Motor neuron (in vitro differentiated cells): ENCODE measurements around the gene CD84. TPM values are rescaled to one million over a fixed set of nuclear protein-coding genes. Genes with fewer than 3 reads are reported as not detected.
"Not testable (repeated sequence)": the region's sequence is repeated elsewhere in the genome, so short reads cannot be mapped to it uniquely, and the experiment has no call there.

Experiments used
- ATAC-seq, 8 experiments: fragments of 200-7000 bp; cut with Tn5 transposase; replicated peaks in 6 of 8; 2 replicates each; pipeline ENCODE4 v1.8.0; 2021; ENCODE audit warnings: mild to moderate bottlenecking in 8 of 8, moderate library complexity in 8 of 8
- H3K27ac ChIP-seq, 2 donors: fragments of 250-450 bp; sonication (Bioruptor Pico); 2 replicates each; pipeline ENCODE4 v1.9.0; 2021; ENCODE audit warnings: antibody characterized with exemption in 2 of 2, mild to moderate bottlenecking in 2 of 2, moderate library complexity in 1 of 2
- H3K4me1 ChIP-seq, 2 donors: fragments of 250-450 bp; sonication (Bioruptor Pico); replicated peaks in 1 of 2; 2 replicates each; pipeline ENCODE4 v1.6.1; 2021; ENCODE audit warnings: antibody characterized with exemption in 2 of 2, mild to moderate bottlenecking in 2 of 2, moderate library complexity in 1 of 2
- H3K4me3 ChIP-seq, 5 donors: fragments of 250-450 bp; sonication (Bioruptor Pico); 2 replicates each; pipeline ENCODE4 v1.9.0; 2021; ENCODE audit warnings: antibody characterized with exemption in 5 of 5, mild to moderate bottlenecking in 5 of 5, moderate library complexity in 4 of 5
- WGBS, 10 experiments: fragments of 450-650 bp; shearing (Covaris generic); methylation state at CpG; one replicate each; pipeline ENCODE4 v1.0.0; 2022; 5-methylcytosine and 5-hydroxymethylcytosine counted together
- in situ Hi-C, 9 experiments: fragments of 400-800 bp; cut with MboI; loops; one replicate each; pipeline ENCODE4 v1.15.0; 2021; ENCODE audit warnings: low sequenced_read_pairs in 9 of 9, low pct_unique_long_range_greater_than_20kb in 2 of 9; ENCODE audit not compliant: unreplicated experiment in 9 of 9
- total RNA-seq, 8 experiments: library from RNA; unstranded; fragments of 300-600 nt; gene quantifications; 2 replicates each; pipeline versions ENCODE4 v1.2.3 to v1.2.4, GENCODE V29; 2022

Gene CD84
- under 1 TPM in 5 of 8 experiments, not detected in 3; 0.17 to 0.90 (median 0.33) TPM for total RNA-seq

- Histone ChIP-seq H3K4me3 (no peak within 1 kb of the TSS), H3K4me1 (no peaks in the 10 kb centered on the region), H3K27ac (no peak within 1 kb of the TSS)
- WGBS, 10 experiments = 0 to 83% (median 59%) methylated on average over 1 to 3 of the region's 3 CpGs
- in situ Hi-C loops = no loop called here
- ATAC-seq = no peak
These were observed at the start of gene CD84 for GRCh38 chr1:160579216-160579701. CD84 (minus strand) TSS chr1:160579496; CDS start chr1:160579437, 59 bp downstream.

- in situ Hi-C loops = no loop called here
- no peak for ATAC-seq
- Histone ChIP-seq H3K27ac (no peak overlapping the region), H3K4me1 (peaks cover 12 to 20% of the 10 kb centered on the region in 2 donors), H3K4me3 (no peak overlapping the region)
- 19 to 87% (median 63%) methylated on average over 2 to 8 of the region's 8 CpGs; no CpG with 5 or more reads in 2 of the 10 experiments for WGBS, 10 experiments
These were observed 49.5 kb upstream of the CD84 start for GRCh38 chr1:160628799-160629263.

- in situ Hi-C loops, H3K4me3 ChIP-seq, ATAC-seq, H3K27ac ChIP-seq: not testable (repeated sequence)
- peaks cover 12 to 20% of the 10 kb centered on the region in 2 donors for H3K4me1 ChIP-seq
- 0 to 100% (median 83%) methylated on average over 1 to 4 of the region's 4 CpGs; no CpG with 5 or more reads in 1 of the 10 experiments for WGBS, 10 experiments
These were observed 48.5 kb upstream of the CD84 start for GRCh38 chr1:160627677-160628289.

GRCh38 chr1:160626509-160627342 lies 47.4 kb upstream of the CD84 start:
- no peak overlapping the region for H3K4me3 ChIP-seq
- no peak overlapping the region for H3K27ac ChIP-seq
- WGBS, 10 experiments = 71 to 100% (median 89%) methylated on average over 1 of the region's 1 CpG; no CpG with 5 or more reads in 5 of the 10 experiments
- peaks cover 12 to 20% of the 10 kb centered on the region in 2 donors for H3K4me1 ChIP-seq
- in situ Hi-C loops = no loop called here
- ATAC-seq = no peak

GRCh38 chr1:160625725-160626498 lies 46.6 kb upstream of the CD84 start:
- ATAC-seq = no peak
- in situ Hi-C loops = no loop called here
- H3K27ac ChIP-seq = no peak overlapping the region
- no peak overlapping the region for H3K4me3 ChIP-seq
- peaks cover 10 to 15% of the 10 kb centered on the region in 2 donors for H3K4me1 ChIP-seq
- 30 to 100% (median 91%) methylated on average over 1 to 10 of the region's 10 CpGs; no CpG with 5 or more reads in 1 of the 10 experiments for WGBS, 10 experiments

GRCh38 chr1:160625321-160625720 lies 46.0 kb upstream of the CD84 start:
- Histone ChIP-seq H3K4me3 (no peak overlapping the region), H3K27ac (no peak overlapping the region), H3K4me1 (peaks cover 4 to 9% of the 10 kb centered on the region in 2 donors)
- ATAC-seq = no peak
- in situ Hi-C loops = no loop called here
- WGBS, 10 experiments = 0 to 88% (median 34%) methylated on average over 1 of the region's 1 CpG; no CpG with 5 or more reads in 2 of the 10 experiments

- Histone ChIP-seq H3K4me3 (no peak overlapping the region), H3K27ac (no peak overlapping the region), H3K4me1 (peaks cover 0 to under 1% of the 10 kb centered on the region in 2 donors)
- 4 to 98% (median 70%) methylated on average over 2 to 3 of the region's 3 CpGs for WGBS, 10 experiments
- in situ Hi-C loops = loop anchor here in 1 of 9 experiments (25.0 kb wide), 1 partner anchor 88 kb away; the partner anchor contains the start of gene CD48
- no peak for ATAC-seq
These were observed 45.2 kb upstream of the CD84 start for GRCh38 chr1:160624464-160624863.

GRCh38 chr1:160623862-160624261 lies 44.6 kb upstream of the CD84 start:
- Histone ChIP-seq H3K4me1 (no peaks in the 10 kb centered on the region), H3K4me3 (no peak overlapping the region), H3K27ac (no peak overlapping the region)
- in situ Hi-C loops = loop anchor here in 1 of 9 experiments (25.0 kb wide), 1 partner anchor 88 kb away; the partner anchor contains the start of gene CD48
- ATAC-seq = no peak
- WGBS, 10 experiments = 0 to 100% (median 42%) methylated on average over 1 of the region's 1 CpG; no CpG with 5 or more reads in 4 of the 10 experiments

GRCh38 chr1:160623227-160623633 lies 43.9 kb upstream of the CD84 start:
- Histone ChIP-seq H3K4me1 (no peaks in the 10 kb centered on the region), H3K4me3 (no peak overlapping the region), H3K27ac (no peak overlapping the region)
- 0 to 96% (median 40%) methylated on average over 1 to 3 of the region's 3 CpGs; no CpG with 5 or more reads in 1 of the 10 experiments for WGBS, 10 experiments
- in situ Hi-C loops = loop anchor here in 1 of 9 experiments (25.0 kb wide), 1 partner anchor 89 kb away; the partner anchor contains the start of gene CD48
- no peak for ATAC-seq

- Histone ChIP-seq H3K4me1 (no peaks in the 10 kb centered on the region), H3K27ac (no peak overlapping the region), H3K4me3 (no peak overlapping the region)
- ATAC-seq = no peak
- in situ Hi-C loops = loop anchor here in 1 of 9 experiments (25.0 kb wide), 1 partner anchor 90 kb away; the partner anchor contains the start of gene CD48
- 0 to 92% (median 65%) methylated on average over 1 to 5 of the region's 5 CpGs; no CpG with 5 or more reads in 1 of the 10 experiments for WGBS, 10 experiments
These were observed 43.4 kb upstream of the CD84 start for GRCh38 chr1:160622501-160623226.

GRCh38 chr1:160621633-160622413 lies 42.5 kb upstream of the CD84 start:
- H3K4me1 ChIP-seq = no peaks in the 10 kb centered on the region
- 0 to 100% (median 71%) methylated on average over 1 to 7 of the region's 8 CpGs for WGBS, 10 experiments
- H3K4me3 ChIP-seq = no peak overlapping the region
- in situ Hi-C loops = loop anchor here in 1 of 9 experiments (25.0 kb wide), 1 partner anchor 90 kb away; the partner anchor contains the start of gene CD48
- H3K27ac ChIP-seq = no peak overlapping the region
- ATAC-seq = no peak
